K562 (cell line): ENCODE data around the gene TERB1. TPM values are rescaled to one million over a fixed set of nuclear protein-coding genes. Genes with fewer than 3 reads are reported as not detected.
A peak's percentile ranks its signal among the peaks of the same experiment; 100 is the strongest.

Experiments
- CUX1 ChIP-seq: fragments of 200-800 bp; sonication (Bioruptor generic); IDR thresholded peaks from 2 replicates; pipeline ENCODE4 v1.6.1; 2016; ENCODE audit warnings: missing genetic modification characterization, missing compliant biosample characterization
- ERF ChIP-seq: fragments of 450-650 bp; formaldehyde crosslinking; IDR thresholded peaks from 2 replicates; pipeline ENCODE4 v1.4.0; 2020; ENCODE audit warnings: mild to moderate bottlenecking, mixed read lengths
- JUN ChIP-seq, 2 experiments: sonication (generic) in 1 of 2; formaldehyde crosslinking in 1 of 2; IDR thresholded peaks; 2 replicates each; pipeline versions ENCODE4 v1.6.1 to v1.8.0; 2012 to 2022; ENCODE audit warnings: borderline replicate concordance in 2 of 2, mild to moderate bottlenecking in 2 of 2, improper control_type of control experiment in 1 of 2, low read depth in 1 of 2, low read length in 1 of 2, missing genetic modification reagents in 1 of 2
- KHSRP ChIP-seq: fragments of 450-650 bp; IDR thresholded peaks from 2 replicates; pipeline ENCODE4 v1.6.1; 2017
- KLF16 ChIP-seq: IDR thresholded peaks from 2 replicates; pipeline ENCODE4 v1.6.1; 2016; ENCODE audit warnings: antibody characterized with exemption
- NFXL1 ChIP-seq: fragments of 450-650 bp; formaldehyde crosslinking; IDR thresholded peaks from 2 replicates; pipeline ENCODE4 v1.4.0; 2021; ENCODE audit warnings: mild to moderate bottlenecking
- NONO ChIP-seq, 2 experiments: fragments of 200-400 bp in 1 of 2; fragments of 450-650 bp in 1 of 2; formaldehyde crosslinking in 1 of 2; IDR thresholded peaks; 2 replicates each; pipeline ENCODE4 v1.6.1; 2017; ENCODE audit warnings: low read depth in 2 of 2, mild to moderate bottlenecking in 2 of 2, moderate library complexity in 2 of 2, low read length in 1 of 2
- POU5F1 ChIP-seq: fragments of 150-350 bp; IDR thresholded peaks from 2 replicates; pipeline ENCODE4 v1.6.1; 2014; ENCODE audit warnings: borderline replicate concordance, low read length, low read depth, mild to moderate bottlenecking; ENCODE audit not compliant: partially characterized antibody
- PRPF4 ChIP-seq: fragments of 200-400 bp; formaldehyde crosslinking; IDR thresholded peaks from one replicate; pipeline ENCODE4 v1.6.1; 2017; ENCODE audit warnings: low read length, low read depth, mild to moderate bottlenecking; ENCODE audit not compliant: insufficient read depth, poor library complexity, severe bottlenecking
- SIN3B ChIP-seq: fragments of 450-650 bp; IDR thresholded peaks from 2 replicates; pipeline ENCODE4 v1.6.1; 2017; ENCODE audit warnings: low read depth, mild to moderate bottlenecking, moderate library complexity
- SRF ChIP-seq, 2 experiments: fragments of 250-450, 450-650 bp in 1 of 2; sonication (Bioruptor Pico) in 1 of 2; sonication (generic) in 1 of 2; formaldehyde crosslinking; IDR thresholded peaks; 2 replicates each; pipeline versions ENCODE4 v1.5.0 to v1.5.1; 2020 to 2022; ENCODE audit warnings: mild to moderate bottlenecking in 1 of 2, missing genetic modification reagents in 1 of 2
- YY1 ChIP-seq, 3 experiments: IDR thresholded peaks; 2 replicates each; pipeline ENCODE4 v1.6.1; 2011; ENCODE audit warnings: low read length in 2 of 3, mild to moderate bottlenecking in 2 of 3, moderate library complexity in 2 of 3, borderline replicate concordance in 1 of 3, control low read depth in 1 of 3, low read depth in 1 of 3; ENCODE audit not compliant: insufficient read depth in 3 of 3, insufficient replicate concordance in 2 of 3, control insufficient read depth in 1 of 3, insufficient read length in 1 of 3; ENCODE audit errors: extremely low read depth in 1 of 3
- ZFX ChIP-seq: sonication (generic); formaldehyde crosslinking; IDR thresholded peaks from 2 replicates; pipeline ENCODE4 v1.8.0; 2022; ENCODE audit warnings: mild to moderate bottlenecking, missing genetic modification reagents, moderate library complexity
- polyA plus RNA-seq, 8 experiments: library from polyadenylated mRNA; depleted of rRNA in 4 of 8; stranded (reverse) in 5 of 8; unstranded in 3 of 8; fragments of >200 nt; fragmentation: Nextera tagmentation in 2 of 8; fragmentation: Illumina TruSeq in 1 of 8; extraction: Ambion mirVana in 2 of 8; extraction: Trizol in 1 of 8; gene quantifications; 2 replicates each; pipeline versions ENCODE4 v1.2.1 to v1.2.3, GENCODE V29; 2011 to 2014; ENCODE audit warnings: inconsistent platforms in 1 of 8, missing spikeins in 1 of 8
- total RNA-seq, 7 experiments: library from RNA; depleted of rRNA in 6 of 7; stranded (reverse); fragments of >200 nt in 6 of 7; fragmentation: Illumina TruSeq in 2 of 7; extraction: Trizol in 2 of 7; gene quantifications; 2 replicates each; pipeline versions ENCODE4 v1.2.1 to v1.2.3, GENCODE V29; 2011 to 2021; ENCODE audit warnings: low replicate concordance in 1 of 7
- TF ChIP-seq, protein P1 (sequence below): sonication (generic); formaldehyde crosslinking; IDR thresholded peaks from 2 replicates; pipeline ENCODE4 v1.8.0; 2022; ENCODE audit warnings: mild to moderate bottlenecking, missing genetic modification reagents
- TF ChIP-seq, protein P2 (sequence below), 2 experiments: fragments of 450-650 bp in 1 of 2; IDR thresholded peaks; 2 replicates each; pipeline ENCODE4 v1.6.1; 2011 to 2017; ENCODE audit warnings: low read depth in 2 of 2, antibody characterized with exemption in 1 of 2, borderline replicate concordance in 1 of 2, low read length in 1 of 2, mild to moderate bottlenecking in 1 of 2, mixed read lengths in 1 of 2; ENCODE audit not compliant: control insufficient read depth in 1 of 2

TERB1 gene
- total and polyA plus RNA-seq, 9 of the 15 experiments (the other 6 are each of a cell fraction or from before 2014, with no cell fraction given), result not detected

GRCh38 chr16:66830422-66831404, 29.3 kb upstream of the TERB1 start, which contains the start of gene NAE1 (continued):
- TF ChIP-seq PRPF4 (peak; percentile 36), JUN (IDR thresholded peaks at IDR 0.05; ENCODE audit: borderline replicate concordance, low read depth, low read length) (no peak), JUN (CRISPR knock-in tag; IDR thresholded peaks at IDR 0.05; ENCODE audit: borderline replicate concordance) (no peak), SRF (CRISPR knock-in tag; IDR thresholded peaks at IDR 0.05) (peak in 1 of 2 experiments; percentile 56; a peak in 1 of 4 replicates), KLF16 (peak; percentile 33; the same call in 1 of the 2 replicates), ZFX (peak; percentile 100), NONO (IDR thresholded peaks at IDR 0.05; ENCODE audit: low read depth in 2 of 2, low read length in 1 of 2) (peak; percentile 72 to 80; a peak in 3 of 4 replicates), NFXL1 (CRISPR knock-in tag) (no peak), SIN3B (0 out of 2 replicates have a peak, but pooled peaks have one; percentile 30), YY1 (IDR thresholded peaks at IDR 0.05; ENCODE audit: borderline replicate concordance in 1 of 3, control insufficient read depth in 1 of 3, extremely low read depth in 1 of 3, insufficient read depth in 3 of 3, insufficient read length in 1 of 3, insufficient replicate concordance in 2 of 3, low read depth in 1 of 3, low read length in 2 of 3) (peak; percentile 63 to 91 (median 86)), CUX1 (CRISPR knock-in tag) (no peak), KHSRP (no peak), POU5F1 (peak; percentile 4), ERF (CRISPR knock-in tag) (peak; percentile 85; the same call in 1 of the 2 replicates)
- TF ChIP-seq, protein P1, sequence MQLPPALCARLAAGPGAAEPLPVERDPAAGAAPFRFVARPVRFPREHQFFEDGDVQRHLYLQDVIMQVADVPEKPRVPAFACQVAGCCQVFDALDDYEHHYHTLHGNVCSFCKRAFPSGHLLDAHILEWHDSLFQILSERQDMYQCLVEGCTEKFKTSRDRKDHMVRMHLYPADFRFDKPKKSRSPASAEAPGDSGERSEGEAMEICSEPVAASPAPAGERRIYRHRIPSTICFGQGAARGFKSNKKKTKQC (CRISPR knock-in tag), result peak; percentile 90
- TF ChIP-seq, protein P2, sequence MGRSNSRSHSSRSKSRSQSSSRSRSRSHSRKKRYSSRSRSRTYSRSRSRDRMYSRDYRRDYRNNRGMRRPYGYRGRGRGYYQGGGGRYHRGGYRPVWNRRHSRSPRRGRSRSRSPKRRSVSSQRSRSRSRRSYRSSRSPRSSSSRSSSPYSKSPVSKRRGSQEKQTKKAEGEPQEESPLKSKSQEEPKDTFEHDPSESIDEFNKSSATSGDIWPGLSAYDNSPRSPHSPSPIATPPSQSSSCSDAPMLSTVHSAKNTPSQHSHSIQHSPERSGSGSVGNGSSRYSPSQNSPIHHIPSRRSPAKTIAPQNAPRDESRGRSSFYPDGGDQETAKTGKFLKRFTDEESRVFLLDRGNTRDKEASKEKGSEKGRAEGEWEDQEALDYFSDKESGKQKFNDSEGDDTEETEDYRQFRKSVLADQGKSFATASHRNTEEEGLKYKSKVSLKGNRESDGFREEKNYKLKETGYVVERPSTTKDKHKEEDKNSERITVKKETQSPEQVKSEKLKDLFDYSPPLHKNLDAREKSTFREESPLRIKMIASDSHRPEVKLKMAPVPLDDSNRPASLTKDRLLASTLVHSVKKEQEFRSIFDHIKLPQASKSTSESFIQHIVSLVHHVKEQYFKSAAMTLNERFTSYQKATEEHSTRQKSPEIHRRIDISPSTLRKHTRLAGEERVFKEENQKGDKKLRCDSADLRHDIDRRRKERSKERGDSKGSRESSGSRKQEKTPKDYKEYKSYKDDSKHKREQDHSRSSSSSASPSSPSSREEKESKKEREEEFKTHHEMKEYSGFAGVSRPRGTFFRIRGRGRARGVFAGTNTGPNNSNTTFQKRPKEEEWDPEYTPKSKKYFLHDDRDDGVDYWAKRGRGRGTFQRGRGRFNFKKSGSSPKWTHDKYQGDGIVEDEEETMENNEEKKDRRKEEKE (IDR thresholded peaks at IDR 0.05; ENCODE audit: borderline replicate concordance in 1 of 2, control insufficient read depth in 1 of 2, low read depth in 2 of 2, low read length in 1 of 2), result no peak
